HUES48 (cell line): ENCODE data around the gene MAP4K4.
A peak's percentile ranks its signal among the peaks of the same experiment; 100 is the strongest.

Experiments
- H3K27ac ChIP-seq: one replicate; pipeline ENCODE4 v1.7.0; 2013; ENCODE audit warnings: low read depth, low read length, inconsistent platforms
- H3K27me3 ChIP-seq: 2 replicates; pipeline ENCODE4 v1.6.1; 2013; ENCODE audit warnings: mild to moderate bottlenecking, low read length; ENCODE audit not compliant: control insufficient read depth, insufficient read depth
- H3K36me3 ChIP-seq: 2 replicates; pipeline ENCODE4 v1.6.1; 2013; ENCODE audit warnings: low read length; ENCODE audit not compliant: control insufficient read depth, insufficient read depth
- H3K4me1 ChIP-seq: 2 replicates; pipeline ENCODE4 v1.6.1; 2013; ENCODE audit warnings: mild to moderate bottlenecking, low read length; ENCODE audit not compliant: control insufficient read depth, insufficient read depth
- H3K4me3 ChIP-seq: 2 replicates; pipeline ENCODE4 v1.5.1; 2013; ENCODE audit warnings: mild to moderate bottlenecking, low read depth, low read length
- H3K9ac ChIP-seq: 2 replicates; pipeline ENCODE4 v1.6.1; 2013; ENCODE audit warnings: mild to moderate bottlenecking, low read depth, low read length, moderate library complexity
- H3K9me3 ChIP-seq: 2 replicates; pipeline ENCODE4 v1.6.1; 2013; ENCODE audit warnings: low read length; ENCODE audit not compliant: control insufficient read depth, insufficient read depth

MAP4K4 gene

DNA sequence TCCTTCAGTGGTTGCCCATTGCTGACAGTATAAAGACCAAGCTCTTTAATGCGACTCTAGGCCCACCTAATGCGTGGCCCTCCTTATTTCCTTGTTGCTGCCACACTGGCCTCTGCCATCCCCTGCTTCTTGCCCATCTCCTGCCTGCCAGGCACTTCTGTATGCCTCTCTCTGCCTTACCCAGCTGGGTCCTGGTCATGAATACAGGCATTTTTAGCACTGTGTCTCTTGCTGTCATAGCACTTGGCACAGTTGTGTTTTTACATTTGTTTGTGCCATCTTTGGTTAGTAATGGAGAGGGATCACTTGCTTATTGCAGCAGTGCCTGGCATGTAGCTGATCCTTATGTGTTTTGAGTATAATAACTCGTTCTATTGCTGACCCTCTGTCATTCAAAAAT, 38.7 kb downstream of the MAP4K4 start:
- Histone ChIP-seq H3K36me3 (no peaks in the 10 kb centered on the region), H3K4me3 (no peak overlapping the region), H3K27me3 (no peaks in the 10 kb centered on the region), H3K4me1 (peaks cover 45% of the 10 kb centered on the region), H3K9me3 (no peaks in the 10 kb centered on the region), H3K27ac (no peak overlapping the region), H3K9ac (no peak overlapping the region)

DNA sequence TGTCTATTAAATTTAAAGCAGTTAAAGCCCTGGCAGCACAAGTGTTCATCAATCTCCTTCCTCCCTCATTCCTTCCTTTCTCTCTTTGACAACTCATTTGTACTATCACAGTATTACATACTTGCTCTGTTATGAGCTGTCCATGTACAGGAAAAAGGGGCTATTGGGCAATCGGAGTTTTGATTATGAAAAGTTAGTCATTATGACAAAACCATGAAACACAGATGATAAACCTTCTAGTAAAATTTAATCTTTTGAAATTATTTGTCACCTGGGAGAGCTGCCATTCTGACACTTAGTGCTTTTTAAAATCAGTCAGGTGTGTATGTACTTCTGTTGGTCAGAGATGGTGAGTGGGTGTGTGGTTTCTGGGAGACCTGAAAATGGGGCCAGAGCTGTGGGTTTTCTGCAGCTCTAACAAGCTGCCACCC, 39.4 kb downstream of the MAP4K4 start:
- no peak overlapping the region for H3K4me3 ChIP-seq
- H3K4me1 ChIP-seq = peaks cover 52% of the 10 kb centered on the region
- no peaks in the 10 kb centered on the region for H3K36me3 ChIP-seq
- no peak overlapping the region for H3K9ac ChIP-seq
- no peak overlapping the region for H3K27ac ChIP-seq
- no peaks in the 10 kb centered on the region for H3K9me3 ChIP-seq
- no peaks in the 10 kb centered on the region for H3K27me3 ChIP-seq

DNA sequence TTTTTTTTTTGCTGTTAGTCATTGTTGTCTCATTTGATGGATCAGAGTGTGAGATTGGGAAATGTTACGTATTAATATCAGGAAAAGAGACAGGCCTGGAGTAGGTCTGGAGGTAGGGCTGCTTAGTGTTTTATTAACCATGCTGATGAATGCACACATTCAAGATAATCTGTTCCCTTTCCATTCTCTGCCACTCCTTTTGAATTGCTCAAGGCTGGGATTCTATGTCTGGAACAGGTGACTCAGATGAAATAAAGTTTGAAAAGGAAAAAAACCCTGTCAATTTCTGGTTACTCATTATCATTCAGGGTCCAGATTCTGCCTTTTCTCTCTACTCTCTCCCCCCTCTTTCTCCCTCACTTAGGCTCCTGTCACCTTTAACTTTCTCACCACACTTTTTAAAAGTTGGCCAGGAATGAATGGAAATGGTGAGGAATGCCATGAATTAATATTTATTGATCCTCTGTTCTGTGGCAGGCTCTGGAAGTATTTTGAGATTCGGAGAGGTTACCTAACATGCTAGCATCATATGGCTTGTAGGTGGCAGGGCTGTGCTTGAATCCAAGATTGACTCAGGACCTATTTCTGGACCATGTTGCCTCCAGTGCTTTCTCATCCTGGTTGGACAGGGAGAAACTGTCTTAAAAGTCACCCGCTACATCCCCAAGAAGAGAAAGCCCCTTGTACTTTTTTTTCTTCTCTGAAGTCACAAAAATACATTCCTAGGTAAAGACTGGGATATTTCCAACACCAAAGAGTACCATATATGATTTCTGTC, 40.2 kb downstream of the MAP4K4 start:
- Histone ChIP-seq H3K4me1 (peaks cover 59% of the 10 kb centered on the region), H3K4me3 (no peak overlapping the region), H3K9ac (no peak overlapping the region), H3K27me3 (no peaks in the 10 kb centered on the region), H3K36me3 (no peaks in the 10 kb centered on the region), H3K9me3 (no peaks in the 10 kb centered on the region), H3K27ac (no peak overlapping the region)

DNA sequence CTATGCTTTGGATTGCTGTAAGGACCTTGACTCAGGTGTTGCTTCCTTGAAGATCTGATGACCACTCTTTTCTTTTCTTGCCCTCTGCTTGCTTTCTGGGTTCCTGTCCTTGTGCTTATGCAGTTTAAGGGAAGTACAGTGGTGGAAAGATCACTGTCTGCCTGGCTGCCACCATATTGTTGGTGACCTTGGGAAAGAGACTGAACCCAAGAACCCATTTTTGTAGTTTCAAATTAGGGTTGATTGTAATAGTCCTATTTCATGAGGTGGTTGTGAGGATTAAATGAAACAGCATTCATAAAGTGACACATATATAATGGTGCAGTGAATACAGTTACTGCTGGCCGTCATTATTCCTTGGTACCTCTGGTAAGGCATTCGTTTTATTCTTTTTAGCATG, 41.1 kb downstream of the MAP4K4 start:
- no peak overlapping the region for H3K27ac ChIP-seq
- H3K36me3 ChIP-seq = no peaks in the 10 kb centered on the region
- no peaks in the 10 kb centered on the region for H3K9me3 ChIP-seq
- no peaks in the 10 kb centered on the region for H3K27me3 ChIP-seq
- peaks cover 58% of the 10 kb centered on the region for H3K4me1 ChIP-seq
- no peak overlapping the region for H3K9ac ChIP-seq
- no peak overlapping the region for H3K4me3 ChIP-seq

DNA sequence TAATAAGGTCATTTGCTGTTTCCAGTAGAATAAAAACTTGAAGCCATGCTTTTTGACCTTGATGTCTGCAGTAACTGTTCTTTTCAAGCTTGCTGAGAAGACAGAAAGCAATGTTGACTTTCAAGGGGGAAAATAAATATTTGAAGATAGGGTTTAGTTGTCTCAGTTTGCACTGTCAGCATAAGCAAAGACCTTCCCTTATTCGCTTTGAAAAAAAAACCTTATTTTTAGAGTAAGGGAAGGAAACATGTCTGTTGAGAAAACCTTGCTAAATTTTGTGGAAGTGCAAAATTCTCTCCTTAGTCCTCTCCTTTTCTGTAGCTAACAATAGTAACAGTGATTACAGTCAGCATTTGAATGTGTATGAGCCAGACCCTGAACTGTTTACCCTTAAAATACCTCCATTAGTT, 43.1 kb downstream of the MAP4K4 start:
- Histone ChIP-seq H3K9ac (no peak overlapping the region), H3K4me1 (peaks cover 59% of the 10 kb centered on the region), H3K9me3 (no peaks in the 10 kb centered on the region), H3K36me3 (no peaks in the 10 kb centered on the region), H3K27me3 (no peaks in the 10 kb centered on the region), H3K27ac (peak overlapping the region; percentile 48), H3K4me3 (no peak overlapping the region)

DNA sequence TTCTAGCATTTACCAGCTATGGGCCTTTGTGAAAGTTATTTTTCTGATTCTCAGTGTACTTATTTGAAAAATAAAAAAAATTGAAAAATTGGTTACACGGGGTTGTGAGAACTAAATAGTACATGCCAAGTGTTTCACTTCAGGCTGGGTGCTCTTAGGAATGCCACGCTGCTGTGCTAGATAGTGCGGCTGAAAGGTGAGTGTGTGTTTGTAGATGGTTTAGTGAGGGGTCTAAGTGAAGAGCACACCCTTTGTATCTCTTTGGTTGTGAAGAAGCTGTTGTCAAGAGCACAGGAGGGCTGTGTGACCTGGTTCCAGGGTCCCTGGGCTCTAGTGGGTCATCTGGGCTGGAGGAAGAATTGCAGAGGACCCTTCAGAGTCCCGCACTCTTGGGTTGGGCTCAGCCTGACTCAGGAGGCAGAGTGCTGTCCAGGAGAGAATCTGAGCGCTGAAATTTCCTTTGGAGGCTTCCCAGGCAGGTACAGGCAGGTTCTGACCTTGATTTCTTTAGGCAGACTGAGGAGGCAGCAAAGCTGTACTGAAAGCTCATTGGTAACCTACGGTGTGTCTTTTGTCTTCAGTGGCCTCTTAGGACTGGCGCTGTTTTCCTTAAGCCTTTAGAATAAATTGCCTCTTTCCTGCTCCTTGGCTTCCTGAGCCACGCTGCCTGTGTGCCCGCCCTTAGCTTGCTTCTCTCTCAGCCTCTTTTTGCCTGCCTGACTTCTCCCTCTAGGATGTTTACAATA, 44.4 kb downstream of the MAP4K4 start:
- peak overlapping the region; percentile 37; the same call in 1 of the 2 replicates for H3K9ac ChIP-seq
- H3K27ac ChIP-seq = peak overlapping the region; percentile 93
- no peaks in the 10 kb centered on the region for H3K9me3 ChIP-seq
- no peaks in the 10 kb centered on the region for H3K36me3 ChIP-seq
- peaks cover 65% of the 10 kb centered on the region for H3K4me1 ChIP-seq
- peak overlapping the region; percentile 27; the same call in 1 of the 2 replicates for H3K4me3 ChIP-seq
- no peaks in the 10 kb centered on the region for H3K27me3 ChIP-seq

DNA sequence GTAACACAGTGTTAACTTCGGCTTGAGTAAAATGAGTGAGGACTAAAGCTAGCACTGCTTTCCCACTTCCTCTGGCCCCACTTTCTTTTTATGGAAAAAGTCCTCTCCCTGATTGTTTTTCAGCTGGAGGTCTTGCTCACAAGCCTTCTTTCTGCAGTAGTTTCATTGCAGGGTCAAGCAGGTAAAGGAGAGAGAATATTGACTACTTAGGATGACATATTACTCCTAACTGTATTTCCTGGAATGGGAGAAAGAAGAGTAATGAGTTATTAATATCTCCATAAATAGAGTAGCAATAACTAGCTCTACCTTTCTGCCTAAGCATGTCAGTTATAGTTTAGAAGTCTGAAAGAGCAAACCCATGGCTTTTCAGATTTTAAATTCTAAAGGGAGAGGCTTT, 45.0 kb downstream of the MAP4K4 start:
- Histone ChIP-seq H3K9ac (0 out of 2 replicates have a peak overlapping the region, but pooled peaks have one; percentile 16), H3K27me3 (no peaks in the 10 kb centered on the region), H3K4me3 (no peak overlapping the region), H3K4me1 (peaks cover 65% of the 10 kb centered on the region), H3K27ac (peak overlapping the region; percentile 93), H3K36me3 (no peaks in the 10 kb centered on the region), H3K9me3 (no peaks in the 10 kb centered on the region)

DNA sequence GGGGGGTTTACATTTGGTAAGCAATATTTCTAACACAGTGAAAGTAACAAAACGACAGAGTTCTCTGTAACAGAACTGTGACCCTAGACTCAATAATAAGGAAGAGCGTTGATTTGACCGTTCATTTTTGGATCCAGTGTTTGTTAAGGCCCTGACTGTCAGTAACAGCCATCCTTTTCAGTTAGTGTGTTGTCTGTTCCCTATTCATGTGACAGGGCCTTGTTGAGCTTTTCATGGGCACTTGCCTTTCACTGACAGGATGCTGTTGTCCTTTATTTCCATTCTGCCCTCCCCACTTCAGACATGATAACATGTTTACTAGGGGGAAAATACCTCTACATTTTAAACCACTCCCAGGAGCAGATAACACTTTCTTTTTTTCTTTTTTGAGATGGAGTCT, 45.8 kb downstream of the MAP4K4 start:
- Histone ChIP-seq H3K4me1 (peaks cover 68% of the 10 kb centered on the region), H3K9ac (no peak overlapping the region), H3K4me3 (no peak overlapping the region), H3K36me3 (no peaks in the 10 kb centered on the region), H3K27ac (no peak overlapping the region), H3K9me3 (no peaks in the 10 kb centered on the region), H3K27me3 (no peaks in the 10 kb centered on the region)

DNA sequence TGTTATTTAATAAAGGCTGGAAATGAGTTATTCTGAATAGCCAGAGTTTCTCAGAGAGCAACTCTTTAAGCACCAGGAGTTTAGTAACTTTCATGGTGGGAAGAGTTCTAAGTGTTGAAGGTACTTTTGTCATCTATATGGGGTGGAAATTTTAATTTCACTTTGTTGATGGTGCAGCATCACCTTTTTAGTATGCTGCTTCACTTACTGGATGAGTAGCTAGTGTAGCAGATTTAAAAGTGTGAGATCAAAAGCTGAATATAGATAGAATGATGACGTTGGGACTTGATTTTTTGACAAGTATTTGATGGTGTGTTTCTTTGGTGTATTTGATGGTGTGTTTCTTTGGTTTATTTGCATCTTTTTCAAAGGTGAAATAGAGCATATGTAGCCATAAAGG, 47.3 kb downstream of the MAP4K4 start:
- no peak overlapping the region for H3K27ac ChIP-seq

DNA sequence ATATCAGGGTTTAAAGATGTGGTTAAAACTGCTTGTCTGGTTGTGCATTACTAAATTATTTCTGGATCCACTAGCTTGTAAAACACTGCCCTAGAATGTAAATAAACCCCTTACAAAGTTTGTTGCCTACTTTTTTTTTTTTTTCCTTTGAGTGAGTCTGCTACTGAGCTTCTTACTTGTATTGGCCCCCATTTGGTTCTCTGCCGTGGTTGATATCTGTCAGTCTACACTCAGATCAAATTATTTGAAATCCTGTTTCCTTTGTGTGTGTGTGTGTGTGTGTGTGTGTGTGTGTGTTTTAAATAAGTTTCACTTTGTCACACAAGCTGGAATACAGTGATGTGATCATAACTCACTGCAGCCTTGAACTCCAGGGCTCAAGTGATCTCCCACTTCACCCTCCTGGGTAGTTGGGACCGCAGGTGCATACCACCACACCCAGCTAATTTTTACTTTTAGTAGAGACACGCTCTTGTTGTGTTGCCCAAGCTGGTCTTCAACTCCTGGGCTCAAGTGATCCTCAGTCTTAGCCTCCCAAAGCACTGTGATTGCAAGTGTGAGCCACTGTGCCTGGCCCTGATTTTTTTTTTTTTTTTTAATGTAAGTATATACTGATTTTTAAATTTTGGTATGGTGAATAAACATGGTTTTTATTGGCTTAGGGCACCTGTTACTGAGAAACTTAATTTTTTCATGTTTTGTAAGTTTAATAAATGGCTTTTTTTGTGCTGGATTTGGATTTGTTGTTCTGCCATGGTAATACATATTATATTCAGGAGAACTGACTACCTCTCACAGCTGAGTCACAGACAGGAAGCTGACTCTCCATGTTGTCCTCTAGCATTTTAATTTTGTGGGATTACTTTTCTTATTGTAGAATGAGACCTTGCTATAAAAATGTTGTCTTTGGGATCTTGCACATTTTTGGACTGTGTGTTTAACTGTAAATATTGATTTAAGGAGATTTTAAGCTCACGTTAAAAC, 48.5 kb downstream of the MAP4K4 start:
- no peaks in the 10 kb centered on the region for H3K36me3 ChIP-seq
- no peak overlapping the region for H3K9ac ChIP-seq
- peaks cover 58% of the 10 kb centered on the region for H3K4me1 ChIP-seq
- H3K4me3 ChIP-seq = no peak overlapping the region
- no peaks in the 10 kb centered on the region for H3K9me3 ChIP-seq
- H3K27ac ChIP-seq = peak overlapping the region; percentile 54
- no peaks in the 10 kb centered on the region for H3K27me3 ChIP-seq

More for the DNA sequence above, 47.3 kb downstream of the MAP4K4 start:
- Histone ChIP-seq H3K4me1 (peaks cover 61% of the 10 kb centered on the region), H3K27me3 (no peaks in the 10 kb centered on the region), H3K36me3 (no peaks in the 10 kb centered on the region), H3K9me3 (no peaks in the 10 kb centered on the region), H3K4me3 (no peak overlapping the region), H3K9ac (no peak overlapping the region)
